Measurements from ENCODE around the gene S100A9.

- no peak for TF ChIP-seq CTCF (IDR thresholded peaks at IDR 0.05)
- no peak for TF ChIP-seq POLR2AphosphoS5 (IDR thresholded peaks at IDR 0.05; ENCODE audit: low read depth, low read length)
Measured at GRCh38 chr1:153350321-153350957, 7.2 kb upstream of the S100A9 start.

Measured in Panc1 (cell line).